Esophagus (tissue), 2 donors: ENCODE results near the gene CMIP. TPM values are rescaled to one million over a fixed set of nuclear protein-coding genes. Genes with fewer than 3 reads are reported as not detected.
A peak's percentile ranks its signal among the peaks of the same experiment; 100 is the strongest.
"Not testable (repeated sequence)": the region's sequence is repeated elsewhere in the genome, so short reads cannot be mapped to it uniquely, and the experiment has no call there.

Experiments used
- H3K27ac ChIP-seq, 2 donors: one replicate each; pipeline ENCODE4 v1.5.1; 2013; ENCODE audit warnings: low read depth in 2 of 2, mild to moderate bottlenecking in 2 of 2, inconsistent platforms in 1 of 2, low read length in 1 of 2, moderate library complexity in 1 of 2
- H3K27me3 ChIP-seq, 2 donors: one replicate each; pipeline ENCODE4 v1.6.1; 2013; ENCODE audit warnings: low read length in 2 of 2, control low read depth in 1 of 2, mild to moderate bottlenecking in 1 of 2; ENCODE audit not compliant: insufficient read depth in 2 of 2, control insufficient read depth in 1 of 2
- H3K36me3 ChIP-seq, 2 donors: one replicate each; pipeline ENCODE4 v1.6.1; 2013; ENCODE audit warnings: low read length in 1 of 2; ENCODE audit not compliant: control insufficient read depth in 2 of 2, insufficient read depth in 2 of 2
- H3K4me1 ChIP-seq, 2 donors: one replicate each; pipeline ENCODE4 v1.6.1; 2013; ENCODE audit warnings: low read length in 1 of 2; ENCODE audit not compliant: control insufficient read depth in 2 of 2, insufficient read depth in 2 of 2
- H3K4me3 ChIP-seq, 2 donors: one replicate each; pipeline ENCODE4 v1.5.1; 2013; ENCODE audit warnings: low read length in 2 of 2, mild to moderate bottlenecking in 2 of 2, low read depth in 1 of 2, moderate library complexity in 1 of 2
- H3K9me3 ChIP-seq, 2 donors: one replicate each; pipeline ENCODE4 v1.6.1; 2013; ENCODE audit warnings: mild to moderate bottlenecking in 2 of 2, low read depth in 1 of 2, low read length in 1 of 2, moderate library complexity in 1 of 2; ENCODE audit not compliant: control insufficient read depth in 2 of 2, insufficient read depth in 1 of 2
- WGBS, 2 donors: extraction: QIAGEN DNeasy Blood & Tissue Kit; methylation state at CpG; one replicate each; pipeline ENCODE4 v1.1.7; 2013; 5-methylcytosine and 5-hydroxymethylcytosine counted together
- polyA plus RNA-seq, 2 donors: library from polyadenylated mRNA; stranded (reverse); fragments of 200-250 nt; gene quantifications; one replicate each; pipeline ENCODE4 v1.2.3, GENCODE V29; 2013
- donor health status: healthy with polysubstance abuse.
- donor health status: Bipolar disorder and iron deficiency.

Gene CMIP
- polyA plus RNA-seq, 2 donors = 16.9 to 19.3 TPM

- Histone ChIP-seq H3K4me3 (no peak overlapping the region), H3K9me3 (no peaks in the 10 kb centered on the region), H3K4me1 (peaks cover 17 to 38% of the 10 kb centered on the region in 2 donors), H3K27me3 (no peaks in the 10 kb centered on the region), H3K27ac (no peak overlapping the region), H3K36me3 (peaks cover 0 to 4% of the 10 kb centered on the region in 2 donors)
- 74 to 75% methylated on average over 20 of the region's 20 CpGs for WGBS, 2 donors
These were observed 73.2 kb downstream of the CMIP start for GRCh38 chr16:81517629-81518438.

- Histone ChIP-seq H3K4me3 (no peak overlapping the region), H3K36me3 (peaks cover 0 to 3% of the 10 kb centered on the region in 2 donors), H3K9me3 (no peaks in the 10 kb centered on the region), H3K27ac (no peak overlapping the region), H3K27me3 (no peaks in the 10 kb centered on the region), H3K4me1 (peaks cover 17 to 36% of the 10 kb centered on the region in 2 donors)
- WGBS, 2 donors = 76 to 78% methylated on average over 8 of the region's 8 CpGs
These were observed 73.8 kb downstream of the CMIP start for GRCh38 chr16:81518439-81518757.

- 81% methylated on average over 9 of the region's 9 CpGs for whole genome bisulfite sequencing, 2 donors
- H3K27me3 ChIP-seq = no peaks in the 10 kb centered on the region
These were observed 74.9 kb downstream of the CMIP start for GRCh38 chr16:81519301-81520150.

GRCh38 chr16:81520151-81520470 is 75.5 kb downstream of the CMIP start:
- 83 to 88% methylated on average over 4 of the region's 4 CpGs for WGBS, 2 donors

More at GRCh38 chr16:81519301-81520150, 74.9 kb downstream of the CMIP start:
- Histone ChIP-seq H3K9me3 (no peaks in the 10 kb centered on the region), H3K4me3 (no peak overlapping the region), H3K4me1 (peaks cover 19 to 32% of the 10 kb centered on the region in 2 donors), H3K36me3 (peaks cover 0 to 4% of the 10 kb centered on the region in 2 donors), H3K27ac (peak overlapping the region in 1 of 2 donors; percentile 8)

GRCh38 chr16:81520560-81521135 is 76.0 kb downstream of the CMIP start:
- WGBS, 2 donors = 63 to 72% methylated on average over 5 of the region's 5 CpGs

More at GRCh38 chr16:81520151-81520470, 75.5 kb downstream of the CMIP start:
- Histone ChIP-seq H3K9me3 (no peaks in the 10 kb centered on the region), H3K27me3 (no peaks in the 10 kb centered on the region), H3K27ac (no peak overlapping the region), H3K4me3 (no peak overlapping the region), H3K4me1 (peaks cover 18 to 27% of the 10 kb centered on the region in 2 donors), H3K36me3 (peaks cover 0 to 4% of the 10 kb centered on the region in 2 donors)

GRCh38 chr16:81521141-81521626 is 76.6 kb downstream of the CMIP start:
- no peak overlapping the region for H3K27ac ChIP-seq
- no peak overlapping the region for H3K4me3 ChIP-seq
- peaks cover 11 to 17% of the 10 kb centered on the region in 2 donors for H3K4me1 ChIP-seq
- no peaks in the 10 kb centered on the region for H3K27me3 ChIP-seq
- H3K9me3 ChIP-seq = no peaks in the 10 kb centered on the region
- WGBS, 2 donors = 73 to 79% methylated on average over 19 of the region's 19 CpGs
- peaks cover 0 to 4% of the 10 kb centered on the region in 2 donors for H3K36me3 ChIP-seq

More at GRCh38 chr16:81520560-81521135, 76.0 kb downstream of the CMIP start:
- H3K27me3 ChIP-seq = no peaks in the 10 kb centered on the region
- H3K9me3 ChIP-seq = no peaks in the 10 kb centered on the region
- no peak overlapping the region for H3K4me3 ChIP-seq
- H3K27ac ChIP-seq = no peak overlapping the region
- peaks cover 16 to 21% of the 10 kb centered on the region in 2 donors for H3K4me1 ChIP-seq
- peaks cover 0 to 4% of the 10 kb centered on the region in 2 donors for H3K36me3 ChIP-seq

GRCh38 chr16:81522108-81522701 is 77.6 kb downstream of the CMIP start:
- 76 to 84% methylated on average over 8 of the region's 8 CpGs for WGBS, 2 donors
- H3K4me1 ChIP-seq = peaks cover 7 to 15% of the 10 kb centered on the region in 2 donors

GRCh38 chr16:81522851-81523250 is 78.2 kb downstream of the CMIP start:
- H3K36me3 ChIP-seq, H3K9me3 ChIP-seq, H3K27me3 ChIP-seq, H3K4me3 ChIP-seq: not testable (repeated sequence)
- 95% methylated on average over 7 of the region's 7 CpGs for WGBS, 2 donors
- Histone ChIP-seq H3K27ac (peak overlapping the region; percentile 81 to 99), H3K4me1 (peaks cover 7 to 15% of the 10 kb centered on the region in 2 donors)

More at GRCh38 chr16:81522108-81522701, 77.6 kb downstream of the CMIP start:
- H3K27me3 ChIP-seq = no peaks in the 10 kb centered on the region
- H3K36me3 ChIP-seq = peaks cover 0 to 2% of the 10 kb centered on the region in 2 donors
- no peaks in the 10 kb centered on the region for H3K9me3 ChIP-seq
- no peak overlapping the region for H3K4me3 ChIP-seq
- H3K27ac ChIP-seq = peak overlapping the region; percentile 42 to 79
